GM18519 (cell line): ENCODE measurements around the gene KREMEN2.
"Not testable (repeated sequence)": the region's sequence is repeated elsewhere in the genome, so short reads cannot be mapped to it uniquely, and the experiment has no call there.

ENCODE experiments used
- ATAC-seq: cut with Tn5 transposase; IDR thresholded peaks from one replicate; pipeline ENCODE4 v1.9.1; 2021; ENCODE audit warnings: mild to moderate bottlenecking, moderate library complexity; ENCODE audit not compliant: unreplicated experiment, low FRiP score

KREMEN2 gene

DNA sequence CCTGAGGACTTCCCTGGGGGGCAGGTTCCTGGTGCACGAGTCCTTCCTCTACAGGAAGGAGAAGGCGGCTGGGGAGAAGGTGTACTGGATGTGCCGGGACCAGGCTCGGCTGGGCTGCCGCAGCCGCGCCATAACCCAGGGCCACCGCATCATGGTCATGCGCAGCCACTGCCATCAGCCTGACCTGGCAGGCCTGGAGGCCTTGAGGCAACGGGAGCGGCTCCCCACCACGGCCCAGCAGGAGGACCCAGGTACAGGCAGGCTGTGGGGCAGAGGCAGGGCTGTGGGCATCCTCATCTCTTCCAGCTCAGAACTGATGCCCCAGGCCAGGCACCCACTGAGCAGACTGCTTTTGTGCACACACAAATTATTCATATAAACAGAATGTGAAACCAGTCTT, 25.9 kb upstream of the KREMEN2 start:
- ATAC-seq = no peak

DNA sequence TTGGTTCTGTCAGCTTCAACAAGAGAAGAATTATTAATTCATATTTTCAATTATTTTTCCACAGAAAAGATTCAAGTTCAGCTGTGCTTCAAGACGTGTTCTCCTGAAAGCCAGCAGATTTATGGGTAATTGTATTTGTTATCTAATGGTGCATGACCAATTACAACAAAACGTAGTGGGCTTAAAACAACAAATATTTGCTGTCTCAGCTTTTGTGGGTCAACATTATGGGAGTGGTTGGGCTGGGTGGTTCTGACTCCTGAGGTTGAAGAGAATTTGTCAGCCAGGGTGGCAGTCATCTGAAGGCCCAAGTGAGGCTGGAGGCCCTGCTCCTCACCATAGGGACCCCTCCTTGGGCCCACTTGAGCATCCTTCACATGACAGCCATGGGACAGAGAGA, 24.1 kb upstream of the KREMEN2 start:
- ATAC-seq = no peak

DNA sequence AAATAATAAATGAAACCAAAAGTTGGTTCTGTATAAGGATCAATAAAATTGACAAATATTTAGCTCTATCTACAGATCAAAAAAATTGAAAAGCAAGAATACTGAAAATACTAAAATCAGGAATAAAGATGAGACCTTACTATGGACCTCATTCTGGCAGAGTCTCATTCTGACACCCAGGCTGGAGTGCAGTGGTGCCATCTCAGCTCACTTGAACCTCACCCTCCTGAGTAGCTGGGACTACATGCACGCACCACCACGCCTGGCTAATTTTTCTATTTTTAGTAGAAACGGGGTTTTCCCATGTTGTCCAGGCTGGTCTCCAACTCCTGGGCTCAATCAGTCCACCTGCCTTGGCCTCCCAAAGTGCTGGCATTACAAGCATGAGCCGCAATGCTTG, 22.0 kb upstream of the KREMEN2 start:
- no peak for ATAC-seq

DNA sequence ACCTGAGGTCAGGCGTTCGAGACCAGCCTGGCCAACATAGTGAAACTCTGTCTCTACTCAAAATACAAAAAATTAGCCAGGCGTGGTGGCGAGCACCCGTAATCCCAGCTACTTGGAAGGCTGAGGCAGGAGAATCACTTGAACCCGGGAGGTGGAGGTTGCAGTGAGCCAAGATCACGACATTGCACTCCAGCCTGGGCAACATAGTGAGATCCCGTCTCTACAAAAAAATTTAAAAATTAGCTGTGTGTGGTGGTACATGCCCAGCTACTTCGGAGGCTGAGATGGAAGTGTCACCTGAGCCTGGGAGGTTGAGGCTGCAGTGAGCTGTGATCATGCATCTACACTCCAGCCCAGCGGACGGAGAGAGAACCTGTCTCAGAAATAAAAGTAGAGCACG, 20.4 kb upstream of the KREMEN2 start:
- not testable (repeated sequence) for ATAC-seq

DNA sequence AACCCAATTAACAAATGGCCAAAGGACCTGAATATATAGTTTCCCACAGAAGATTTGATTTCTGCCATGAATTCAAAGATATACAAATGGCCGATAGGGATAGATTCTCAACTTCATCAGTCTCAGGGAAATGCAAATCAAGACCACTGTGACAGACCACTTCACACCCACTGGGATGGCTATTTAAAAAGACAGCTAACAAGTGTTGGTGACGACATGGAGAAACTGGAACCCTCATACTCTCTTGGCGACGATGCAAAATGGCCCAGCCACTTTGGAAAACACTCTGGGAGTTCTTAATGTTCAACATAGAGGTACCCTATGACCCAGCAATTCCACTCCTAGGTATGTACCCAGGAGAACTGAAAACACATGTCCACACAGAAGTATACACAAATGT, 17.4 kb upstream of the KREMEN2 start:
- ATAC-seq = no peak

DNA sequence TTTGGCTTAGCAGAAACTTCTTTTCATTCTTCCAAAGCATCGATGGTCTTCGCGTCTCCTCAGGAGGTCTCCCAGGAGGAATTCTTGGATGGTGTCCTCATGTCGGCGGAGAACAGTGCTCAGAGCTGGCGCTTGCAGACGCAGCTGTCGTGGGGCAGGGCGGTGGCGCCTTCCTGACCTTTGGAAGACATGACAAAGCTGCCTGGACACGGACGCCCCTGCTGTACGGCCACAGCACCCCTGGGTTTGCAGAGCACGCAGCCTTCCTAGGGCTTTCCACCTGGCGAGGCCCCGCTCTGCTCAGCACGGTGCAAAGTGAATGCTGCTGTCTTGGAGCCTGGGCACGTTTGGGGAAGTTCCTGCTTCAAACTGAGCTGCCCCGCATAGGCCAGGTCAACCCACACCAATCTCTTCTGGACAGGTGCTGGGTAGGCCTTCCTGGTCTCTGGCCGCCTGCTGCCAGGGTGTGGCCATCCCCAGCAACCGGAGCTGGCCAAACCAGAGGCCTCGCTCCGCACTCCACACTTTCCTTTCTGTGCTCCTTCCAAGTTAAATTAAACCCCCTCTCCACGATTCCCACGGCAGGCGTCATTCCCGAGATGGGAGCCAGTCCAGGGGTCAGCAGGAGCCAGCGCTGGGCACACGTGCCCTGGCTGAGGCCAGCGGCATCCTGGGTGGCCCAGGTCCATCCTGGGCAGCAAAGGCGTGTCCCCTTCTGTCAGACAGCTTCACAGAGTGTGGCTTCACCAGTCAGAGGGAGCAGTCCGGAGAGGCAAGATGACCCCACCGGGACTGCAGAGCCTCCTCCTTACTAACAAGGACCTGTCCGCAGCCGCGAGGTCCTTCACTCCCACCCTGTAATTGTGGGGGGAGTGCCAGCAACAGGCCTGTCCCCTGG, 15.0 kb upstream of the KREMEN2 start:
- no peak for ATAC-seq

DNA sequence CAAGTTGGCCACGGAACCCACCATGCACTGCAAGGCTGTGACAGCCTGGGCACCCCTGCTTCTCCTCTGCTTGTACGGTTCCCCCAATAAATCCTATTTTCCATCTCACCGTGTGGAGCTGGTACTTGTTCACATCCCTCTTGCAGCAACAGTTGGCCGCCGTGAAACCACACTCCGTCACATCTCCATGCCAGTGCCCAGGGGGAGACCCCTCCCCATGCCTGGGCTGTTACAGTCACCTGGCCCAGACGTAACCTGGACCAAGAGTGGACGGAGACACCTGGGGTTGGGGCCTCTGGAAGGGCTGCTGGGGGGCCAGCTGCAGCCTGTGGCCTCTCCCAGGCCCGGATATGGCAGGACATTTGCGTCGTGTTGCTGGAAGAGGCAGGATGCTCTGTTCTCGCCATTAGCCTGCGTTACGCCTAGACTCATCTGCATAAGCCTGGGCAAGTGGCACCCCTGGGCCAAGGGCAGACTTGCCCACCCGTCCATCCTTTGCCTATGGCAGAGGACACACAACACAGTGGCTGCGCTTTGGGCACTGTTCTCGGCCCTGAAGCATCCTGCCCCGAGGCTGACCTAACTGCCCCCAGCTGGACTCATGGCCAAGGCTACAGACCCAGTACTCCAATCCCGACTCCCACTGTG, 14.2 kb upstream of the KREMEN2 start:
- ATAC-seq = no peak

DNA sequence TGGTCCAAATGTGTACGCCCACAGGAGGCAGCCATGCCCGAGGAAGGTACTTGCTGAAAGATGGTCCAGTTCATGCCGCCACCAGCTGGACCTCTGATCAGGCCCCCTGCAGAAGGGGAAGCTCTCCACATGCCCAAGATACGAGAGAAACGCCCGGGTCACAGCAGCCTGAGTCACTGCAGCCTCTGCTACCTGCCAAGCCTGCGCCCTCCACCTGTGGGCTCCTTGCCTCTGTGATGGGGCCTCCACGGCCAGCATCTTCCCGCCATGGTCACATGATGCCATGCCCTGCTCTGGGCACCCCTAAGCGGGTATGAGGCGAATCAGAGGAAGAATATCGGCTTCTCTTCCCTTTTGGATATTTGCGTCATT, 13.7 kb upstream of the KREMEN2 start:
- no peak for ATAC-seq

DNA sequence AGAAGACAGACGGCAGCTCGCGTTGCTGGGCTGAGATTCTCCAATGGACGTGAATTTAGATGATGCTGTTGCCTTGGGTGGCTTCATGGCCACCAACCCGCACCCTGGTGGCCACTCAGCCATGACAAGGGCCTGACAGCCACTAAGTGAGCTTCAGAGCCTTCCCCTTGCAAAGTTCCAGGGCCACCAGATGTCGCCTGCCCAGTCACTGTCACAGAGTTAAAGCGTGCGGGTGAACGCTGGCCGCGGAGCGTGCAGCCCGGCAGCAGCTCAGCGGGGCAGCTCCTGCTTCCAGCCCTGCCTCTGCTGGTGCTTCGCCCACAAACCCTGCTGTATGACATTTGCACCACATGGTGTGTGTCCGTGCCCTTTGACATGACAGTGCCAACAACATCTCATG, 13.3 kb upstream of the KREMEN2 start:
- no peak for ATAC-seq

DNA sequence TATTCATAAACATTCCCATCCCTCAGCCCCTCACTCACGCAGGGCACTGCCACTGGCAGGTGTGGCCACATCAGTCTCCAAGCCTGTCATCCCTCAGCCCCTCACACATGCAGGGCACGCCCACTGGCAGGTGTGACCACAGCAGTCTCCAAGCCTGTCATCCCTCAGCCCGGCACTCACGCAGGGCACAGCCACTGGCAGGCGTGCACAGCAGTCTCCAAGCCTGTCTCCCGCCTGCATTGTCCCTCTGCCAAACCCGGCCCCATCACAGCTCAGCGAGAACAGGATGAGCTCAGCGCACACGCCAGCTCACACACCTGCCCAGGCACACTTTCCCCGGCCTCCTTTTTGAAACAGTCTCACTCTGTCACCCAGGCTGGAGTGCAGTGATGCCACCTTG, 11.4 kb upstream of the KREMEN2 start:
- no peak for ATAC-seq

DNA sequence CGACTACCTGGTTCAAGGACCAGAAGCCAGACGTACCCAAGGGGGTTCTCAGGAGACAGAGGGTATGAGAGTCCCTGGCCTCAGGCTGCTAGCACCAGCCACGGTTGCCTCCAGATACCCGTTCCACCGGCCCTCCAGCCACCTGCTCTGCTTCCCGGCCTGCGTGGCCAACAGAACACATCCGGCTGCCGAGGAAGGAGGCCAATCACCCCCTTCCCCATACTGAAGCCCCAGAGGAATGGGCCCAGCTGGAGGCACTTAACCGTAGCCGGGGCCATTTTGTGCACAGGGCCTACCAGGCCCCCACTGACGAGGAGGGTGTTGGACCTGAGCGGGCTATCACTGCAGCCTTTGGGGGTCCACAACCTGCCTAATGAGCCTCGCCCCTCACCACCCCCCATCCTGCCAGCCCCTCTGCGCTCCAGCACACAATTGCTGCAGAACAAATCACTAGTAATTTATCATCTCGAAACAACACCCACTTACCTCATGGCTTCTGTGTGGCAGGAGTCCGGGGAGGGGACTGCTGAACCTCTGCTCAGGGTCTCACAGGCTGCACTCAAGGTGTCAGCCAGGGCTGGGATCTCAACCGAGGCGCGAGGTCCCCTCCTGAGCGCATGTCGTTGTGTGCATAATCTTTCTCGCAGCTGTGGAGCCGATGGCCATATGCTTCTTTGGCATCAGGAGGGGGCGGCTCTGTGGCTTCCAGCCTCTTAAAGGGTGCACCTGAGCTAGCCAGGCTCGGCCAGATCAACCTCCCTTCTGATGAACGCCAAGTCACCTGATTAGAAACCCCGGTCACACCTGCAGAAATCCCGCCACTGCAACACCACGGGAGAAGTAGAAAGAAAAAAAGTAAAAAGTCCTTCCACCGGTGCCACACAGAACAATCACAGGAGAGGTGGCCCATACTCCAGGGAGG, 10.1 kb upstream of the KREMEN2 start:
- ATAC-seq = no peak

DNA sequence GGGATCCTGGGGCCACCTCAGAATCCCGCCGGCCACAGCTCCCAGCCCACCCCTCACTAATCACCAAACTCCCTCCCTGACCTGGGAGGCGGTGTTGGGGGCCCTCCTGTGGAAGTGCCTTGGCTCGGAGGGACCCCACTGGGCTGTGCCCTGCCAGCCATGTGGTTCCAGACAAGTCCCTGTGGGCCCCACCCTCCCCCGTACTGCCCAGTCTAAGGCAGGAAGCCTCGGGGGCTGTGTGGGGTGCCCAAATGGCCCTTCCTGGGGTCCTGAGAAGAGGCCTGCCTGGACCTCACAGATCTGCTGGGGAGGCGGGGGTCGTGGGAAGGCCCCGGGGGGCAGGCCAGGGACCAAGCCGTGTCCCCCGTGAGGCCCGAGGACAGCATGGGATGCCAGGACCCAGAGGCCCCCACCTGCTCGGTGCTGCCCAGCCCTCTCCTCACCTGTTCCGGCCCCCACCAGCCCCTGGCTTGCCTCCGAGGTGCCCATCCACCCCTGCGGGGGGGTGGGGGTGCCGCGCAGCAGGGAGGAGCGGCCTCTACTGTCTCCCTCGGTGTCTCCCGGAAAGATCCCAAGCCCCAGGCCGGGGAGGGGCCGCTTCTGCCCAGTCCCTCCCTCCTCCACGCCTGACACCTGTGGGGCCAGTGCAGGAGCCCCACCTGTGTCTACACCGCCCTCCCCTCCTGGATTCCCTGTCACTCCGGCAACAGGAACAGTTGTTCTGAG, 9.3 kb upstream of the KREMEN2 start:
- ATAC-seq = no peak

DNA sequence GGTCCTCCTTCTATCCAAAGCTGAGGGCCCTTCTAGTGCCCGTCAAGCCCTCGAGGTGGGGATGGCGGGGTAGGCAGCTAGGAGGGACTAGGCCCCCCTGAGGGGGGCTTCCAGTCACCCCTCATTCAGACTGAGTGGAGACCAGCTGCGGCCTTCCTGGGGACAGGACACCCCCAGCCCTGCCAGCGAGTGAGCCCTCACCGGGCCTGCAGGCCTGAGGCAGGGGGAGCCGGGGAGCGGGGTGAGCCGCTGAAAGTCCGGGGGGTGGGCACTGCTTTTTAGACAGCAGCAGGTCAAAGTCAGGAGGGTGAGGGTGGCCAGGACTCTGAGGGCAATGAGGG, 8.7 kb upstream of the KREMEN2 start:
- no peak for ATAC-seq

DNA sequence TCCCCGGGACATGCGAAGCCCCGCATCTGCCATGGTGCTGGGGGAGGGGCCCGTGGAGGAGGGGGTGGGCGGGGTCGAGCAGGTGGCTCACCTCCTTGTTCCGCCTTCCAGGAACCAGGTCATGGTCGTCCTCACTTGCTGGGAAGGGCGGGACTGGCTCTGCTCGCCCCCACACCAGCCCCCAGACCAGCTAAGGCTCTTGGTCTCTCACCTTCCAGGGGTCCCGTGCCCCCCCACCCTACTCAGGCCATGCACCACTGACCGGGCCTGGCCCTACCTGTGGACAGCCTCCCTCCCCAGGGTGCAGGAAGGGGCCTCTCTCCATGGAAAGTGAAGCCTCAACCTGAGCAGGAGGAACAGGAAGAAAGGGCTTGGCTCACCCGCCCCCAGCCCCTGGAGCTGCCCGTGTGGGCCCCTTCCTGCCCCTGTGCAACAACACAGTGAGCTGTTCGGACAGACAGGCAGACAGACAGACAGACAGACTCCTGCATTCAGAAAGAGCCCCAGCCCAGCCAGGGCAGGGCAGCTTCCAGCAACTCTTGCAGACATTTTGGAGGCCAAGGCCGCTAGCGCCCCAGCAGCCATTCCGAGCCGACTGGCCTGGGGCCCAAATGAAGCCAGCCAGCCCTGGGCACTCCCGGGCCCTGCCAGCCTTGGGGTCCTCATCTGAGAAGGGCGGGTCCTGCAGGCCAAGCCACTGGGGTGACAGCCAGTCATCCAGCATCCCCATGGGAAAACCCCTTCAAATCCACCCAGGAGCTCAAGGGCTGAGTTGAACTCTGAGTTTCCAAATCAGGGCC, 8.1 kb upstream of the KREMEN2 start:
- no peak for ATAC-seq

DNA sequence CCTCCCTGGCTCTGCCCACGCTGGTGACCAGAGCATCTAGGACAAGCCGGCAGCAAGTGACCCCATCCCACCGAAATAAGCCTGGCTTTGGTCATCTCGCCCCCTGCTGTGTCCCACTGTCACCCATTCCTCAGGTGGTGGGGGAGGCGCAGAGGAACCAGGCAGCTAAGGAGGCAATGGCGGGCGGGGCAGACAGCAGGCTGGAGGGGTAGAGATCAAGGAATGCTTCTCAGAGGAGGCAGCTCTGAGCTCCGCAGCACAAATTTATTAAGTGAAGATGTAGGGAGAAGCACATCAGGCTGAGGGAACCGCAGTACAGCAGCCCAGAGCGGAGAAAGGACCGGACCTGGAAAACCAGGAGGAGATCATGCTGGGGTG, 7.5 kb upstream of the KREMEN2 start:
- no peak for ATAC-seq

DNA sequence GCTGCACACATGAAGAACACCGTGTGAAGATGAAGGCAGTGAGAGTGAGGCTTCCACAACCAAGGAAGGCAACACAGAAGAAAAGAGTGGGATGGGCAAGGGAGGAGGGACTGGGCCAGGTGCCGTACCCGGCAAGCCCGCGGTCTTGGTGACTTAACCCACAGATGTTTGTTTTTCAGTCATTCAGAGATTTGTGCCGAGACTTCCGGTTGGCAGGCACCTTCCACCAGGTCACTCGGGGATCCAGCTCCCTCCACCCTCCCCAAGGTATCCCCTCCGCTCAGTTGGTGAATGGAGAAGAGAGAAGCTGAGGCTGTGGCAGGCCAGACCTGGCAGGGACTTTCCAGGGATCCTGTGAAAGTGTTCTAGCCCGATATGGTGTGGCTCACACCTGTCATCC, 4.9 kb upstream of the KREMEN2 start:
- no peak for ATAC-seq

DNA sequence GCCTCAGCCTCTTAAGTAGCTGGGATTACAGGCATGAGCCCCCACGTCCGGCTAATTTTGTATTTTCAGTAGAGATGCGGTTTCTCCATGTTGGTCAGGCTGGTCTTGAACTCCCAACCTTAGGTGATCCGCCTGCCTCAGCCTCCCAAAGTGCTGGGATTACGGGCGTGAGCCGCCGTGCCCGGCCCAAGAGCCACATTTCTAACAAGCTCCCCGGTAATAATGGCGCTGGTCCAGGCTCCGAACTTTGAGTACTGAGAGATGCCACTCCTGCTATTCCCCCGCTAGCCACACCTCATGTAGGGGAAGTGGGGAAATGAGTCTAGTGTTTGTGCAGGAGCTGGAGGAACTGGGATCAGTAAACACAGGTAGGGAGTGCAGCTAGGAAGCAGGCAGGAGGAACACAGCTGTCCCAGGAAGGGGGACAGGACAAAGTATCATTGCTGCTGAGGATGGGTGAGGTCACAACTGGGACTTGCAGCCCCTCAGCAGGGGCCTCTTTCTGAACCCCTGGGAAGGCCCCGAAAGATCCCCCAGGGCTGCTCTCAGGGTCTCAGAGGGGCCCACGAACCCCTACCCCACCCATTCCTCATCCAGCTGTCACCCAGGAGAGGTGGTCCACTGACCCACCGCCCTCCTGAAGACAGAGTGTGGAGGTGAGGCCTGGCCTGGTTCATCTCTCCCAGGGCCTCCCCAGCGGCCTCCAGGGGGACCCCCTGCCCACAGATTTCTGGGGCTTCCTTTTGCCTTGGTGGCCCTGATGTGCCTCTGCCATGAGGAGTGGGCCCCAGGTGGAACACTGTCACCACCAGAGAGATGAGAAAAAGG, 3.7 kb upstream of the KREMEN2 start:
- ATAC-seq = no peak

DNA sequence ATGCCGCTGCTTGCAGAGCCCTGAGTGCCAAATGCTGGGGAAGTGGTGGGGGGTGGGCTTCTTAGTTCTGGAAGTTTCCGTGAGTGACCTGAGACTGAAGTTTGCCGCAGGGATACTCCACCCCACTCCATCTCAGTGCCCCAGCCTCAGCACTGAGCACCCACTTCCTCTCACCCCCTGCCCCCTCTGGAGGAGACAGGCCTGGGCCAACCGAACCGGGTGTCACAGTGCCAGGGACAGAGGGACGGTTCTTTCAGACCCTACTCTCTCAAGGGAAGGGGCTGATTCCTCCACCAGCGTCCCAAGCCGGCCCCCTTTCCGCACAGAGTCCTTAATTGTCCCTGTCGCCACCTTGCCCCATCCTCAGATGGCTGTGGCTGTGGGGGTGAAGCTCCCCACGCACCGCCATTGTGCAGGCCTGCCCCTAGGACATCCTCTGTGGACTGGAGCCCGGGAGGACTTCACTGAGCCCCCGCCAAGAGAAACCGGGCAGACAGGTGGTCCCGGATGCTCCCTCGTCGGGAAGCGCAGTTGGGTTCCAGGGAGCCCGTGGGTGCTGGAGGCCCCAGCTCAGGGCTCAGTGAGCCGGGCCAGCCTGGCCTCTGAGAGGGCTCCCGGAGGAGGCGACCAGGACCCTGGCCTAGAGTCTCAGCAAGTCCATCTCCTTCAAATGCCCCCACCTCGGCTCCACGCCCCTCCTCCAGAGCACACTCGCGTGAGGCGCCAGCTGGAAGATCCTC, 1.6 kb upstream of the KREMEN2 start:
- ATAC-seq = no peak
